DMS79 treated with DMSO at 0.1 percent for 48 hours (cell line): ENCODE results near the gene PHF21B.

Source experiments
- DNase-seq: peaks from one replicate; lab custom pipeline; 2025; lab: John Stamatoyannopoulos, UW

Gene PHF21B

GRCh38 chr22:45013138-45013537 lies 3.3 kb upstream of the PHF21B start:
- DNase-seq = no peak

DNA sequence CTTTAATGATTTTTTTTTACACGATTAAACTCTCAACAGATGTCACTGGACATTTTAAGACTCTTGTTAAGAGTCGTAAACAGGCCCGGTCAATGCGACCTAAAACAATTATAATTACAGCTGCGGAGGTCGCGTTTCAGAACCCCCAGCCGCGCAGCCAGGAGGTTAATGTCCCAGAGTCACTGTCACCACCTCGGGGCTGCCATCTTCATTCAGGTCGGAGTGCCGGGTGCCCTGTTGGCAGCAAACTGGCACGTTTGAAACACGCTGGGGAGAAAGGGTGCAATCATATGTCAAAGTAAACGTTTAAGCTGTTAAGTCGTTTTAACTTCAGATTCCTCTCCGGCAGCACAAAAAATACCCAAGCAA lies 711 bp upstream of the PHF21B start:
- DNase-seq = no peak

DNA sequence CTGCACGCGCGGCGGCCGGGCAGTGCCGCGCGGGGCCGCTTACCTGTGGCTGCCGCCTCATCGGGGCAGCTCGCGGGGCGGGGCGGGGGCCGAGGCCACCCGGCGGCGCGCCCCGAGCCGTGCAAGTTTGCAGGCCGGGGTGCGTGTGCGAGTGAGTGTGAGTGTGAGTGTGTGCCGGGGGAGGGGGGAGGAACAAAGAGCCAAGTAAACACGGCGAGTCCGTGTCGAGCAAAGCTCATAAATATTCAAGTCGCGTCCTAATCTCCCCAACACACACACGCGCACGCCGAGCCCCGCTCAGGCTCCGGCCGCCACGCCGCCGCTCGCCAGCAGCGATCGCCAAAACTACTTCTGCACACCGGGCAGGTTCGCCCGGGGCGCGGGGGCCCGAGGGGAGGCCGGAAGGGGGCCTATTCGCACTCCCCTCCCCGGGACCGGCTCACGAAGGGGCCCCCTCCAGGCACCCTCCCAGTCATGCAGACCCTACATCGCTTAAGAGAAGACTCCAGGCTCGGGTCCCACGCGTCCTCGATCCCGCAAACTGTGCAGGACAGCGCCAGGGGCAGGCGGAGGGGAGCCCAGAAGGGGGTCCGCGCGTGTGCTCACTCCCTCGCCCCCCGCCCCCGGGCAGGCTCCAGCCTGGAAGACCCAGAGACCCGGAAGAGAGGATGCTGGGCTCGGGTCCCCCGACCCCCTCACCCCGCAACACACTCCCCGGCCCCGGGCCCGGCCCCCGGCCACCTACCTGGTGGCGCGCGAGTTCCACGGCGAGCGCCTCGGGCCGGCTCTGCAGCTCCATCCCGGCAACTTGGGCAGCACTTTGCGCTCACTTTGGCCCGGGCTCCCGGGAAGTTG lies 827 bp downstream of the PHF21B start:
- no peak for DNase-seq

- DNase-seq = peak; percentile 22
These were observed 1.6 kb downstream of the PHF21B start for GRCh38 chr22:45008186-45008681.

DNA sequence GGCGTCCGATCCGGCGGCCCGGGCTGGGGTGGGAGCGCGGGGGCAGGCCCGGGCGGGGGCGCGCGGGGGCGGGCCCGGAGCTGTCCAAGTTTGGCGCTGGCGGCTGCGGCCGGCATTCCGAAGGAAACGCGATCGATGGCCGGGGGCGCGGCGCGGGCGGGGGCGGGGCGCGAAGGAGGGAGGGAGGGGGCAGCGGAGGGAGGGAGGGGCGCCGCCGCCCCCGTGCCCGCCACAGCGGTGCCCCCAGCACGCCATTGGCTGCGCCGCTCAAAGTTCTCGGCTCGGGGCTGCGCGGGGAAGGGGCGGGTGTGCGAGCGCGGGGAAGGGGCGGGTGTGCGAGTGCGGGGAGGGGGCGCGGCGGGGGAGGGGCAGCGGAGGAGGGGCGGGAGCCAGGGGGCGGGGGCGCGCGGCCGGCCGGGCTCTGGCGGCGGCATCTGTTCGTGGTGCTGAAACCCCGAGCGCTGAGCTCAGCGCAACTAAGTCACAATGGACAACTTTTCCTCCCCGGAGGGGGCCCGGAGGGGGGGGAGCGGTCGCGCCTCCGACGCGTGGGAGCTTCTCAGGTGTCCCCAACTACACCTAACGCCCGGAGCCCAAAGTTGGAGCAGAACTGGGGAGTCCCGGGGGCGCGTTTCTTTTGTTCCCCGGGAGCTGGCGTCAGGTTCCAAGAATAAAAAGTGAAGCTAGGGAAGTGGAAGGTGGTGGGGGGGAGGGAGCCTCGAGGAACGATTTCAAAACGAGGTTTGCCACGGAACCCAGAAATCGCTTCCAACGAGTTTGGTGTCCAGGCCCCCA lies 2.2 kb downstream of the PHF21B start:
- no peak for DNase-seq

DNA sequence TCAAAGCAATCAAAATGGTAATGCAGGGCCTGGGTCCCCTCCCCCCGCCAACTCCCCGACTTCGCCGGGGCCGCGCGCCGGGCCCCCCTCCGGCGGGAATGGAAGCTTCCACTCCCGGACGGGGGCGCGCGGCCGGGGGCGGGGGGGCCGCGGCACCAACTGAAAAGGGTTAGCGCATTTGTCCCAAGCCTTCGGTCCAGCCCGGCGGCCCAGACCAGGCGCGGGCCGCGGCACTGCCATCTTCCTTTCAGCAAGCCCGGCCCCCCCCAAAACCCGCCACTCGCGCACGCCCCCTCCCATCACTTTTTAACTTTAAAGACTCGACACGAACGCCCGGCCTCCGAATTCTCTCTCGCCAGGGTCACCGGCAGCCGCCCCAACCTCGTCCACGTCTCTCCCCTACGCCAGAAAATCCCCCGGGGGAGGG lies 2.8 kb downstream of the PHF21B start:
- DNase-seq = no peak

- DNase-seq = no peak
These were observed 3.5 kb downstream of the PHF21B start for GRCh38 chr22:45006111-45006963.

DNA sequence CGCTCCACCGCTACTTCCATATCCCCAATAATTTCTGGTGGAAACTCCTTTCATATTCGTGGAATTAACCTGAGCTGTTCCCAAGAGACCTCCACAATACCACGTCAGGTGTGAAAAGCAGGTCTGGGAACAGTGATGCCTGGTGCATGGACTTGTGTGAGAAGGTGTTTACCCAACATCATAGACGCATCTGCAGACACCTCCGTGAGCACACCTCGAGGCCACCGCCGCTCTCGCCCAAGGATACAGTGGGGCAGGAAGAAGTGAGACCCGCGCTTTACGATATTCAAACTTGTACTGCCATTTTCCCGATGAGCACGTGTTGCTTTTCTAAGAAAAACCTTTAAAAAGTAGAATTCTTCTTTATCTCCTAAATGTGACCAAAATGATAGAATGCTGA lies 8.2 kb downstream of the PHF21B start:
- DNase-seq = no peak

- no peak for DNase-seq
These were observed 9.5 kb downstream of the PHF21B start for GRCh38 chr22:45000330-45000729.

- DNase-seq = peak; percentile 8
These were observed 10.1 kb downstream of the PHF21B start for GRCh38 chr22:44999687-45000086.

DNA sequence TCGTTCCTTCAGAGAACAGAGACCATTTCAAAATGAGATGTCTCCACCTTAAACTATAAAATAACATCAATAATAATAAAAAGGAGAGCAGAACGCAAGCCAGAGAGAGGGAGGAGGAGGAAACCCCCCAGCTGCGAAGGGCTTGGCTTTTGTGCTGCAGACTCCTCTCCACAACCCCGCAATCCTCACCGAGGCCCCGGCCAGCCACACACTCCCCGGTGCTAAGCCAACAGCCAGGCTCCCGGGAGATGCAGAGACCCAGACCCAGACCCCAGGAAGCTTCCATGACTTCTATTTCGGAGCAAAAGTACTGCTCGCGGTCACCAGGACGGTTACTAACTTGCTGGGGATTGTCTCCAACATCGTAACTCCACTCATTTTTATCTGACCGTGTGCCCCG lies 10.6 kb downstream of the PHF21B start:
- no peak for DNase-seq

DNA sequence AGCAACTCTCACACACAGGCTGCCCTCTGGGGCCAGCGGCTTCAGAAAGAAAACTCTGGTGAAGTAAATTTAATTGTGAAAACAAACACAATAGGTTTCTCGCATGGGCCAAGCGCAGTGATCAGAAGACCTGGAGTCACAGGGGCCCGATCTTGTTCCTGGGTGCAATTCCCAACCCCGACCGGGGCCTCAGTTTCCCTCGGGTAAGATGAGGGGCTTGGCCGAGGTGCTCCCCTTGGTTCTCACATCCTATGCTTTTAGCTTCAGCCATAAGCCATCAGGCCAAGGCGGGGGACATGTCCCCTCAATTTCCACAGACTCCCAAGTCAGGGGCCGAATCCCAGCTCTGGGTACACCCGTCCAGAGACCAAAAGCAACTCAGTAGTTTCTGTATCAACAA lies 11.5 kb downstream of the PHF21B start:
- DNase-seq = no peak

GRCh38 chr22:44997060-44997459 lies 12.7 kb downstream of the PHF21B start:
- peak; percentile 9 for DNase-seq

GRCh38 chr22:44996648-44997047 lies 13.2 kb downstream of the PHF21B start:
- no peak for DNase-seq

- DNase-seq = no peak
These were observed 13.7 kb downstream of the PHF21B start for GRCh38 chr22:44996120-44996519.

DNA sequence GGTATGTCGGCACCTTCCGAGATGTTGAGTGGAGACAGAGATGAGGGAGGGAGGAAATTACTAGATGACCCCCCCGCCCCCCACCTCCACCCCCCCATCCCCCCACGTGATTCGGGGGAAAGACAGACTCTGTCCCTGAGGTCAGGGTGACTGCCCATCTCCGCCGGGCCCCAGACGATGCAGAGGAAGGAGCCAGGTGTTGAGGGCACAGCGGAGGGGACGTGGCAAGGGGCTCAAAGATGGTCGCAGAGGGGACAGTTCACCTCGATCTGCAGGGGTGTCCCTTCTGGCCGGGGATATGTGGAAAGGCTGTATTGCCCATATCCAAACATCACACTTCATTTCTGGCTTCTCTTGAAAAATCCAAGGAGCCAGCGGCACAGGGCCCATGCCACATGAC lies 14.1 kb downstream of the PHF21B start:
- DNase-seq = no peak

DNA sequence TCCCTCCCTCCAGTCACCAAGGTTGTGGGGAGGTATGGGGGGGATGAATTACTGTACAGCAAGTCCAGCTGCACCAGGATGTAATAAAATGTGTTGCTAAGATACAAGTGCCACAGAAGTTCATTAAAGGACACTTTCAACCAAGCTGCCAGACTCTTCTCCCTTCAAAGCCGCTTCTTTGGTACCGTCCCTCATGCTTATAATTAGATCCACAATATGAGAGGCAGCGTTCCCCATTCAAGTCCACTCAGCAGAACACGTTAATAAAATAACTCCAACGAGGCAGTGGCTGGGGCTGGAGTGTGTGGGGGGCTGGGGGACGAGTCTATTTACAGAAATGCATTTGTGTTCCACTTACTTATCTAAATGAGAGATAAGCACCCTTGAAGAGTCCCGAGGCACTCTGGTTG lies 14.7 kb downstream of the PHF21B start:
- DNase-seq = peak; percentile 72

GRCh38 chr22:44994399-44995104 lies 15.3 kb downstream of the PHF21B start:
- no peak for DNase-seq

- no peak for DNase-seq
These were observed 17.6 kb downstream of the PHF21B start for GRCh38 chr22:44992166-44992565.

DNA sequence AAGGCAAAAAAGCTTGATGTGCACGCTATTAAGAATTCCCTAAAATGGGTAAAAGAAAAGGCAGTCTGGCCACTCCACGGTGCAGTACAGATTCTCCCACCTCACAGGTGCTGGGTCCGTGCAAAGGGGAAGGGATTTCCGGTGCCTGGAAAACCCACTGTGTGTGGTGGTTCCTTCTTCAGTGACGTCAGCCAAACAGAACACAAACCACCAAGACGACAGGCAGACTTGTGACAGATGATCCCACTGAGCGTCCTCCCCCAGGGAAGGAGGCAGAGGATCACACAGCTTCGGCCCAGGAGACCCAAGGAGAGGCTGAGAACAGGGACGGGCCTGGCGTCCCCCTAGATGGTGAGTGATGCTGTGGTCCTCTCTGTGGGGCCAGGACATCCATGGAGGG lies 18.6 kb downstream of the PHF21B start:
- no peak for DNase-seq

- no peak for DNase-seq
These were observed 19.0 kb downstream of the PHF21B start for GRCh38 chr22:44990810-44991209.

DNA sequence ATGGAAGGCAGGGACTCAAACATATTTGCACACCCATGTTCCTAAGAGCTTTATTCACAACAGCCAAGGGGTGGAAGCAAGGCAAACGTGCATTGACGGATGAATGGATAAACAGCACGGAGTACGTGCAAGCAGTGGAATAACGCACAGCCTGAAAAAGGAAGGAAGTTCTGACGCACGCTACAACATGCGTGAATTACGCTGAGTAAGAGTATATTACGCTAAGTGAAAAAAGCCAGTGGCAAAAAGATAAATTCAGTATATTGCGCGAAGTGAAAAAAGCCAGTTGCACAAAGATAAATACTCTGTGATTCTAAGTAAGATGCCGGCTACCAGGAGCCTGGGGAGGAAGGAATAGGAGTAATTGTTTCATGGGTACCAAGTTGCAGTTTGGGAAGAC lies 19.5 kb downstream of the PHF21B start:
- DNase-seq = no peak
